A549 treated with ZK216348 at 1 μM for 4 hours (cell line): ENCODE data around the gene PRKX. TPM values are rescaled to one million over a fixed set of nuclear protein-coding genes. Genes with fewer than 3 reads are reported as not detected.

Experiments used
- total RNA-seq: library from RNA; stranded (reverse); fragments of 200-300 nt; extraction: Qiagen RNA extraction; gene quantifications from 5 replicates; pipeline ENCODE4 v1.2.3, GENCODE V29; 2022; ENCODE audit warnings: low read depth

PRKX gene
- total RNA-seq, result 21.9 to 27.7 TPM (median 24.9 TPM) in 5 replicates

GRCh38 chrX:3713225-3713936, at the start of gene PRKX:
Gene PRKX, minus strand, starts transcription at chrX:3713649. Its CDS starts 396 bp downstream, at chrX:3713253.

